ENCODE results near the gene MINK1.

Gene MINK1

DNA sequence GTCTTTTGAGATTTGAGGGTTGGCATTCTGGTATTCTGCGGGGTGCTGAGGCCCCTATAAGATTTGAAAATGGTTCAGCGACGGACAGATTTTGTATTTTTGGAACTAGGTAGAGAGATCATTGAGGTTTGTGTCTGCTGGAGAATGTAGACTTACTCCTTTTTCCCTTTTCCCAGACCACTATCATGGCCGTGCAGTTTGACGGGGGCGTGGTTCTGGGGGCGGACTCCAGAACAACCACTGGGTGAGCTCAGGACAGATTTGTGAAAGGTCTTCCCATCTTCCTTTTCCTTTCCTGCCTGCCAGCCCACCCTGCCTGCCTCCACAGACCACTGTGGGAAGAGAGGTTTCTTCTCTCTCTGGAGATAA is 36.6 kb upstream of the MINK1 start:
- Histone ChIP-seq H3K4me1 (ENCODE audit: control insufficient read depth, insufficient read depth, low read length) (no peaks in the 10 kb centered on the region), H3K4me3 (ENCODE audit: low read depth, low read length) (peak overlapping the region; percentile 98), H3K36me3 (ENCODE audit: control insufficient read depth, insufficient read depth, low read length) (peaks cover 21% of the 10 kb centered on the region)

GRCh38 chr17:4800462-4801196 is 32.5 kb upstream of the MINK1 start:
- no peaks in the 10 kb centered on the region for H3K27me3 ChIP-seq (ENCODE audit: control insufficient read depth, insufficient read depth, low read length)
- peaks cover 21% of the 10 kb centered on the region for H3K36me3 ChIP-seq (ENCODE audit: control insufficient read depth, insufficient read depth, low read length)
- no peaks in the 10 kb centered on the region for H3K4me1 ChIP-seq (ENCODE audit: control insufficient read depth, insufficient read depth, low read length)
- H3K4me3 ChIP-seq (ENCODE audit: low read depth, low read length) = no peak overlapping the region
- no peak overlapping the region for H3K9ac ChIP-seq (ENCODE audit: low read depth, low read length)
- H3K9me3 ChIP-seq (ENCODE audit: control insufficient read depth, insufficient read depth, low read length) = no peaks in the 10 kb centered on the region

More for the DNA sequence above, 36.6 kb upstream of the MINK1 start:
- Histone ChIP-seq H3K9ac (ENCODE audit: low read depth, low read length) (peak overlapping the region; percentile 76), H3K9me3 (ENCODE audit: control insufficient read depth, insufficient read depth, low read length) (no peaks in the 10 kb centered on the region), H3K27me3 (ENCODE audit: control insufficient read depth, insufficient read depth, low read length) (no peaks in the 10 kb centered on the region)

DNA sequence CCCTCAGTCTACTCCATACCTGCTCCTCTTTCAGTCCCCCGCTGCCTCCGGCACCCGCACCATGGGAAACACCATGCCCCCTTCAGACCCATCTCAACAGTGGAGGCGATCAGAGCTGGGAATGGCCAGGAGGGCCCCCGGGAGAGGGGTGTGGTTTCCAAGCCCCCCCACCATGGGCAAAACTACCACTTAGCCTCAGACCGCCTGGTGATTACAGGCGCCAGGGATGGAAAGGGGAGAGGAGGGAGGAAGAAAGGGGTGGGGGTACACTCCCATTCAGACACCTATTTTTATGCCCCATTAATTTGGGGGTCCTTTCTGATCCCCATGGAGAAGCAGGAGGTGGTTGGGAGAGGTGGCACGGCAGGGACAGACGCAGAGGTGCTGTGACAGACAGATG is 30.9 kb upstream of the MINK1 start, which contains the start of gene C17orf114:
TSS of gene C17orf114 (minus strand) at position 101 of the 400 bp plus-strand sequence.
- H3K9ac ChIP-seq (ENCODE audit: low read depth, low read length) = no peak within 1 kb of the TSS
- peaks cover 19% of the 10 kb centered on the region for H3K36me3 ChIP-seq (ENCODE audit: control insufficient read depth, insufficient read depth, low read length)
- no peak within 1 kb of the TSS for H3K4me3 ChIP-seq (ENCODE audit: low read depth, low read length)
- no peaks in the 10 kb centered on the region for H3K4me1 ChIP-seq (ENCODE audit: control insufficient read depth, insufficient read depth, low read length)
- H3K27me3 ChIP-seq (ENCODE audit: control insufficient read depth, insufficient read depth, low read length) = no peaks in the 10 kb centered on the region
- H3K9me3 ChIP-seq (ENCODE audit: control insufficient read depth, insufficient read depth, low read length) = no peaks in the 10 kb centered on the region

DNA sequence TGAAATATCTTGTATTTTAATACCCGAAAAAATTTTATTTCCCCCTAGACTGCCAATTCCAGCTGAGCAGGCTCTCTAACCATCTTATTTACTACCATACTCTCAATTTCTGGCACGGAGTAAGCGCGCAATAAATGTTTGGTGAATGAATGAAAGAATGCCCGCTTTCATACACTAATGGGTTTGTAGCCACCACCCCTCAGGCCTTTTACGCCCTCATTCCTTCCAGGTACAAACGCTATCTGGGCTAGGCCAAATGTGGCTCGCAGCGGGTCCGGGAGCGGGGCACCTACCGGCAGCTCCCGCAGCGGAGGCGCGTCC is 26.7 kb upstream of the MINK1 start:
- H3K9me3 ChIP-seq (ENCODE audit: control insufficient read depth, insufficient read depth, low read length) = no peaks in the 10 kb centered on the region
- no peaks in the 10 kb centered on the region for H3K4me1 ChIP-seq (ENCODE audit: control insufficient read depth, insufficient read depth, low read length)

GRCh38 chr17:4806777-4807604 is 26.1 kb upstream of the MINK1 start, which contains the start of gene PLD2:
PLD2 (plus strand) TSS chr17:4807152; CDS start chr17:4807773, 621 bp downstream.
- Histone ChIP-seq H3K9ac (ENCODE audit: low read depth, low read length) (peak within 1 kb of the TSS; percentile 70), H3K9me3 (ENCODE audit: control insufficient read depth, insufficient read depth, low read length) (no peaks in the 10 kb centered on the region), H3K4me1 (ENCODE audit: control insufficient read depth, insufficient read depth, low read length) (no peaks in the 10 kb centered on the region), H3K36me3 (ENCODE audit: control insufficient read depth, insufficient read depth, low read length) (peaks cover 19% of the 10 kb centered on the region), H3K4me3 (ENCODE audit: low read depth, low read length) (peak within 1 kb of the TSS; percentile 82), H3K27me3 (ENCODE audit: control insufficient read depth, insufficient read depth, low read length) (no peaks in the 10 kb centered on the region)

More for the DNA sequence above, 26.7 kb upstream of the MINK1 start:
- no peak overlapping the region for H3K9ac ChIP-seq (ENCODE audit: low read depth, low read length)
- peak overlapping the region; percentile 82 for H3K4me3 ChIP-seq (ENCODE audit: low read depth, low read length)
- no peaks in the 10 kb centered on the region for H3K27me3 ChIP-seq (ENCODE audit: control insufficient read depth, insufficient read depth, low read length)
- H3K36me3 ChIP-seq (ENCODE audit: control insufficient read depth, insufficient read depth, low read length) = peaks cover 19% of the 10 kb centered on the region

DNA sequence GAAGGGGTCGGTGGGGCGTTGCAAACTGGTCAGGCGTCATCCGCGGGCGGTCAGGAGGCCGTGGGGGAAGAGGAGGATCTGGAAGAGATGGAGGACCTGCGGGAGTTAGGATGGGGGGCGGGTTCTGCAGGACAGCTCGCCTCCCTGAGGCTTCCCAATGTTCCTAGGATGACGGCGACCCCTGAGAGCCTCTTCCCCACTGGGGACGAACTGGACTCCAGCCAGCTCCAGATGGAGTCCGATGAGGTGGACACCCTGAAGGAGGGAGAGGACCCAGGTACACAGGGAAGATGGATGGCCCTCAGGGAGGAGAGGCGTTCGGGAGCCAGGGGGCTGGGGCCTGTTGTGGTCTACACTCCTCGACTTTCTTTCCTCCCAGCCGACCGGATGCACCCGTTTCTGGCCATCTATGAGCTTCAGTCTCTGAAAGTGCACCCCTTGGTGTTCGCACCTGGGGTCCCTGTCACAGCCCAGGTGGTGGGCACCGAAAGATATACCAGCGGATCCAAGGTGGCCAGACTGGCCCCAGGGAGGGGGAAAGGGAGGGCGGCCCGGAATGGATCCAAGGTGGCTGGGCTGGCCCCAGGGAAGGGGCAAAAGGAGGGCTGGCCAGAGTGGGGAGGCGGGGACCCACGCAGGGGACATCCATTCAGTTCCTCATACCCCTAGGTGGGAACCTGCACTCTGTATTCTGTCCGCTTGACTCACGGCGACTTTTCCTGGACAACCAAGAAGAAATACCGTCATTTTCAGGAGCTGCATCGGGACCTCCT is 25.3 kb upstream of the MINK1 start:
- no peaks in the 10 kb centered on the region for H3K4me1 ChIP-seq (ENCODE audit: control insufficient read depth, insufficient read depth, low read length)
- peak overlapping the region; percentile 54 for H3K9ac ChIP-seq (ENCODE audit: low read depth, low read length)

GRCh38 chr17:4808378-4808767 is 24.8 kb upstream of the MINK1 start:
- Histone ChIP-seq H3K4me3 (ENCODE audit: low read depth, low read length) (no peak overlapping the region), H3K27me3 (ENCODE audit: control insufficient read depth, insufficient read depth, low read length) (no peaks in the 10 kb centered on the region), H3K9ac (ENCODE audit: low read depth, low read length) (no peak overlapping the region), H3K4me1 (ENCODE audit: control insufficient read depth, insufficient read depth, low read length) (no peaks in the 10 kb centered on the region), H3K9me3 (ENCODE audit: control insufficient read depth, insufficient read depth, low read length) (no peaks in the 10 kb centered on the region), H3K36me3 (ENCODE audit: control insufficient read depth, insufficient read depth, low read length) (peaks cover 19% of the 10 kb centered on the region)

More for the DNA sequence above, 25.3 kb upstream of the MINK1 start:
- H3K36me3 ChIP-seq (ENCODE audit: control insufficient read depth, insufficient read depth, low read length) = peaks cover 19% of the 10 kb centered on the region
- H3K4me3 ChIP-seq (ENCODE audit: low read depth, low read length) = peak overlapping the region; percentile 79
- H3K9me3 ChIP-seq (ENCODE audit: control insufficient read depth, insufficient read depth, low read length) = no peaks in the 10 kb centered on the region
- no peaks in the 10 kb centered on the region for H3K27me3 ChIP-seq (ENCODE audit: control insufficient read depth, insufficient read depth, low read length)

DNA sequence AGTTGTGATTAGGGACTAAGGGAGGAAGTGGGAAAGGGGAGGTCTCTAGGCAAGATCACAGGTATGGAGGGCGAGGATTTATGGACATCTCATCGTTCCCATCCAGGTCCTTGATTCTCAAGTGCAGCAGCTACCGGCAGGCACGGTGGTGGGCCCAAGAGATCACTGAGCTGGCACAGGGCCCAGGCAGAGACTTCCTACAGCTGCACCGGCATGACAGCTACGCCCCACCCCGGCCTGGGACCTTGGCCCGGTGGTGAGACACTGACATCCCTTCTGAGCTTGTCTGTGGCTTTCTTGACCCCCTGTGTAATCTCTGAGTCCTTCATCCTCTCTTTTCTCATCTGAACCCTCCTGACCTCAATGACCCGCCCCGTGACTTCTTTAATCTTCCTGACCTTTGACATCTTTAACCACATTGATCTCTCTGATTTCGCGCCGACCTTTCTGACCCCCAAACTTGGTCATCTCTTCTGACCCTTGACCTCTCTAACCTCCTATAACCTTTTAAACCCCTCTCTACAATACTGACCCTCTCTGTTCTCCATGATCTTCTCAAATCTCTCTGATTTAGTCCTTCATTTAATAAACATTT is 22.3 kb upstream of the MINK1 start:
- Histone ChIP-seq H3K4me3 (ENCODE audit: low read depth, low read length) (no peak overlapping the region), H3K9me3 (ENCODE audit: control insufficient read depth, insufficient read depth, low read length) (no peaks in the 10 kb centered on the region), H3K4me1 (ENCODE audit: control insufficient read depth, insufficient read depth, low read length) (no peaks in the 10 kb centered on the region), H3K36me3 (ENCODE audit: control insufficient read depth, insufficient read depth, low read length) (peaks cover 34% of the 10 kb centered on the region), H3K27me3 (ENCODE audit: control insufficient read depth, insufficient read depth, low read length) (no peaks in the 10 kb centered on the region), H3K9ac (ENCODE audit: low read depth, low read length) (no peak overlapping the region)

- peaks cover 40% of the 10 kb centered on the region for H3K36me3 ChIP-seq (ENCODE audit: control insufficient read depth, insufficient read depth, low read length)
- no peak overlapping the region for H3K9ac ChIP-seq (ENCODE audit: low read depth, low read length)
- H3K4me3 ChIP-seq (ENCODE audit: low read depth, low read length) = no peak overlapping the region
- no peaks in the 10 kb centered on the region for H3K4me1 ChIP-seq (ENCODE audit: control insufficient read depth, insufficient read depth, low read length)
- no peaks in the 10 kb centered on the region for H3K27me3 ChIP-seq (ENCODE audit: control insufficient read depth, insufficient read depth, low read length)
- no peaks in the 10 kb centered on the region for H3K9me3 ChIP-seq (ENCODE audit: control insufficient read depth, insufficient read depth, low read length)
Observed at GRCh38 chr17:4811471-4811870, 21.7 kb upstream of the MINK1 start.

GRCh38 chr17:4812690-4813089 is 20.4 kb upstream of the MINK1 start:
- no peak overlapping the region for H3K4me3 ChIP-seq (ENCODE audit: low read depth, low read length)

GRCh38 chr17:4815043-4815675 is 18.0 kb upstream of the MINK1 start:
- H3K4me3 ChIP-seq (ENCODE audit: low read depth, low read length) = no peak overlapping the region
- H3K27me3 ChIP-seq (ENCODE audit: control insufficient read depth, insufficient read depth, low read length) = no peaks in the 10 kb centered on the region
- H3K9ac ChIP-seq (ENCODE audit: low read depth, low read length) = no peak overlapping the region
- H3K9me3 ChIP-seq (ENCODE audit: control insufficient read depth, insufficient read depth, low read length) = no peaks in the 10 kb centered on the region
- no peaks in the 10 kb centered on the region for H3K4me1 ChIP-seq (ENCODE audit: control insufficient read depth, insufficient read depth, low read length)
- H3K36me3 ChIP-seq (ENCODE audit: control insufficient read depth, insufficient read depth, low read length) = peaks cover 42% of the 10 kb centered on the region

More at GRCh38 chr17:4812690-4813089, 20.4 kb upstream of the MINK1 start:
- Histone ChIP-seq H3K36me3 (ENCODE audit: control insufficient read depth, insufficient read depth, low read length) (peaks cover 45% of the 10 kb centered on the region), H3K27me3 (ENCODE audit: control insufficient read depth, insufficient read depth, low read length) (no peaks in the 10 kb centered on the region), H3K9ac (ENCODE audit: low read depth, low read length) (no peak overlapping the region), H3K9me3 (ENCODE audit: control insufficient read depth, insufficient read depth, low read length) (no peaks in the 10 kb centered on the region), H3K4me1 (ENCODE audit: control insufficient read depth, insufficient read depth, low read length) (no peaks in the 10 kb centered on the region)
